ENCODE data around the gene ENKD1.

The ENKD1 gene

GRCh38 chr16:67648088-67648763 lies 18.3 kb downstream of the ENKD1 start:
- DNase-seq, result no peak

- DNase-seq, result no peak
These were observed 18.9 kb downstream of the ENKD1 start for GRCh38 chr16:67647681-67648080.

- no peak for DNase-seq
These were observed 19.4 kb downstream of the ENKD1 start for GRCh38 chr16:67647111-67647651.

GRCh38 chr16:67645397-67646121 lies 21.0 kb downstream of the ENKD1 start:
- no peak for DNase-seq

- DNase-seq, result no peak
These were observed 22.5 kb downstream of the ENKD1 start for GRCh38 chr16:67644038-67644437.

- DNase-seq, result no peak
These were observed 24.5 kb downstream of the ENKD1 start for GRCh38 chr16:67641779-67642708.

GRCh38 chr16:67637625-67638024 lies 28.9 kb downstream of the ENKD1 start:
- DNase-seq, result no peak

GRCh38 chr16:67636713-67637112 lies 29.8 kb downstream of the ENKD1 start:
- no peak for DNase-seq

- no peak for DNase-seq
These were observed 34.0 kb downstream of the ENKD1 start for GRCh38 chr16:67632415-67633172.

GRCh38 chr16:67628216-67628615 lies 38.3 kb downstream of the ENKD1 start:
- DNase-seq, result no peak

GRCh38 chr16:67613808-67614207 lies 52.7 kb downstream of the ENKD1 start:
- DNase-seq, result no peak
